C4-2B (cell line): ENCODE results near the gene C11orf97.
A peak's percentile ranks its signal among the peaks of the same experiment; 100 is the strongest.
"Not testable (repeated sequence)": the region's sequence is repeated elsewhere in the genome, so short reads cannot be mapped to it uniquely, and the experiment has no call there.

Experiments used
- H3K27ac ChIP-seq: fragments of 450-650 bp; 2 replicates; pipeline ENCODE4 v1.5.1; 2017
- CTCF ChIP-seq: fragments of 450-650 bp; conservative IDR thresholded peaks from 2 replicates; pipeline ENCODE4 v1.5.1; 2017; ENCODE audit warnings: mild to moderate bottlenecking
- ZFX ChIP-seq: fragments of 450-650 bp; IDR thresholded peaks from 2 replicates; pipeline ENCODE4 v1.6.1; 2017

C11orf97 gene

GRCh38 chr11:94493281-94494125 is 18.8 kb upstream of the C11orf97 start, which contains the start of the genes ANKRD49 and MRE11:
Gene ANKRD49, plus strand, starts transcription at chr11:94493984. Its CDS starts 2,710 bp downstream, at chr11:94496694.
Gene MRE11, minus strand, starts transcription at chr11:94493844. Its CDS starts 1,043 bp downstream, at chr11:94492801.
- H3K27ac ChIP-seq = peak within 1 kb of the TSS; percentile 69
- no peak; the same call in 1 of the 2 replicates for TF ChIP-seq ZFX
- TF ChIP-seq CTCF = no peak

GRCh38 chr11:94494126-94494680 is 18.1 kb upstream of the C11orf97 start:
- TF ChIP-seq ZFX (peak; percentile 82), CTCF (no peak)
- H3K27ac ChIP-seq = peak overlapping the region; percentile 69

- TF ChIP-seq ZFX = no peak
- TF ChIP-seq CTCF = no peak
- H3K27ac ChIP-seq = no peak overlapping the region
Observed at GRCh38 chr11:94500181-94500580, 12.1 kb upstream of the C11orf97 start.

- TF ChIP-seq ZFX (no peak), CTCF (no peak)
- H3K27ac ChIP-seq = no peak overlapping the region
Observed at GRCh38 chr11:94501522-94501921, 10.7 kb upstream of the C11orf97 start.

GRCh38 chr11:94504689-94505293 is 7.5 kb upstream of the C11orf97 start:
- TF ChIP-seq ZFX = no peak
- TF ChIP-seq CTCF = peak; percentile 87
- H3K27ac ChIP-seq = no peak overlapping the region

GRCh38 chr11:94506513-94506912 is 5.7 kb upstream of the C11orf97 start:
- H3K27ac ChIP-seq = not testable (repeated sequence)

GRCh38 chr11:94507485-94507884 is 4.8 kb upstream of the C11orf97 start:
- TF ChIP-seq ZFX = no peak
- no peak for TF ChIP-seq CTCF
- no peak overlapping the region for H3K27ac ChIP-seq
